Gastrocnemius medialis (tissue), 4 donors: ENCODE measurements around the gene SAMD9L.

ENCODE experiments used
- CTCF ChIP-seq, 5 experiments: fragments of 450-650 bp in 3 of 5; fragments of 200-600 bp in 2 of 5; sonication (generic) in 2 of 5; IDR thresholded peaks in 4 of 5; conservative IDR thresholded peaks in 1 of 5; 1 replicate in 4 of 5; 2 replicates in 1 of 5; pipeline ENCODE4 v1.5.1; 2016 to 2019; ENCODE audit warnings: antibody characterized with exemption in 5 of 5, mild to moderate bottlenecking in 3 of 5, moderate library complexity in 3 of 5
- POLR2A ChIP-seq, 2 donors: fragments of 450-650 bp; IDR thresholded peaks; one replicate each; pipeline ENCODE4 v1.6.1; 2017; ENCODE audit warnings: antibody characterized with exemption in 2 of 2, mild to moderate bottlenecking in 2 of 2, moderate library complexity in 2 of 2

- TF ChIP-seq CTCF (IDR thresholded peaks at IDR 0.05 in 4 of 5, conservative IDR thresholded peaks at IDR 0.05 in 1 of 5), result no peak
- TF ChIP-seq POLR2A (IDR thresholded peaks at IDR 0.05), result no peak
Observed at GRCh38 chr7:93150200-93150835, 2.1 kb upstream of the SAMD9L start.
